IPS-15b (cell line): ENCODE measurements around the gene SNTG2.

ENCODE experiments used
- H3K27me3 ChIP-seq: one replicate; pipeline ENCODE4 v1.6.1; 2013; ENCODE audit warnings: low read length; ENCODE audit not compliant: control insufficient read depth, insufficient read depth
- H3K36me3 ChIP-seq: one replicate; pipeline ENCODE4 v1.6.1; 2013; ENCODE audit warnings: low read length; ENCODE audit not compliant: control insufficient read depth, insufficient read depth
- H3K4me1 ChIP-seq: one replicate; pipeline ENCODE4 v1.6.1; 2013; ENCODE audit warnings: mild to moderate bottlenecking, low read length; ENCODE audit not compliant: control insufficient read depth, insufficient read depth
- H3K4me3 ChIP-seq: one replicate; pipeline ENCODE4 v1.5.1; 2013; ENCODE audit warnings: low read depth, low read length
- H3K9ac ChIP-seq: one replicate; pipeline ENCODE4 v1.6.1; 2013; ENCODE audit warnings: low read depth, mild to moderate bottlenecking, low read length
- H3K9me3 ChIP-seq: one replicate; pipeline ENCODE4 v1.6.1; 2013; ENCODE audit warnings: mild to moderate bottlenecking, low read length; ENCODE audit not compliant: control insufficient read depth, insufficient read depth

SNTG2 gene

GRCh38 chr2:1287427-1287826 lies 336.8 kb downstream of the SNTG2 start:
- no peaks in the 10 kb centered on the region for H3K36me3 ChIP-seq
- H3K4me1 ChIP-seq: peaks cover 2% of the 10 kb centered on the region
- no peak overlapping the region for H3K4me3 ChIP-seq
- no peaks in the 10 kb centered on the region for H3K27me3 ChIP-seq
- no peak overlapping the region for H3K9ac ChIP-seq
- no peaks in the 10 kb centered on the region for H3K9me3 ChIP-seq

DNA sequence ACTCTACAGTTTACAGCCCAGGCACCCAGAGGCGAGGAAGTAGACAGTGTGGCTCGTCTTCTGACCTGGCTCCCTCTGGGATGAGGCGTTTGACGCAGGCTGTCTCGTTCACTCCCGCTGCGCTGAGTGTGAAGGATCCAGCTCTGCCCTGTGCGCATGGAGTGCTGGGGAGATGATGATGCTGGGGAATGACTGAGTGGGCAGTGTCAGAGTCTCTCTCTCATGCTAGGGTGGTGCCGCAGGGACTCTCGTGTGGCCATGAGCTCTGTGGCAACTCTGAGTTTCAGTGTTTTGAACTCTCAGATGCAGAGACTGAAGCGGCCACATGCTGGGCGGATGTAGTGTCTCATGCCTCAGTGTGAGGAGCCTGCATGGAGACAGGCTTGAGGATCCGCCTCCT lies 344.3 kb downstream of the SNTG2 start:
- Histone ChIP-seq H3K27me3 (no peaks in the 10 kb centered on the region), H3K36me3 (no peaks in the 10 kb centered on the region), H3K9me3 (no peaks in the 10 kb centered on the region), H3K4me1 (no peaks in the 10 kb centered on the region), H3K9ac (no peak overlapping the region), H3K4me3 (no peak overlapping the region)

- no peaks in the 10 kb centered on the region for H3K4me1 ChIP-seq
- no peak overlapping the region for H3K9ac ChIP-seq
- H3K27me3 ChIP-seq: no peaks in the 10 kb centered on the region
- H3K36me3 ChIP-seq: no peaks in the 10 kb centered on the region
- H3K9me3 ChIP-seq: no peaks in the 10 kb centered on the region
- no peak overlapping the region for H3K4me3 ChIP-seq
These were observed 345.1 kb downstream of the SNTG2 start for GRCh38 chr2:1295740-1296139.

DNA sequence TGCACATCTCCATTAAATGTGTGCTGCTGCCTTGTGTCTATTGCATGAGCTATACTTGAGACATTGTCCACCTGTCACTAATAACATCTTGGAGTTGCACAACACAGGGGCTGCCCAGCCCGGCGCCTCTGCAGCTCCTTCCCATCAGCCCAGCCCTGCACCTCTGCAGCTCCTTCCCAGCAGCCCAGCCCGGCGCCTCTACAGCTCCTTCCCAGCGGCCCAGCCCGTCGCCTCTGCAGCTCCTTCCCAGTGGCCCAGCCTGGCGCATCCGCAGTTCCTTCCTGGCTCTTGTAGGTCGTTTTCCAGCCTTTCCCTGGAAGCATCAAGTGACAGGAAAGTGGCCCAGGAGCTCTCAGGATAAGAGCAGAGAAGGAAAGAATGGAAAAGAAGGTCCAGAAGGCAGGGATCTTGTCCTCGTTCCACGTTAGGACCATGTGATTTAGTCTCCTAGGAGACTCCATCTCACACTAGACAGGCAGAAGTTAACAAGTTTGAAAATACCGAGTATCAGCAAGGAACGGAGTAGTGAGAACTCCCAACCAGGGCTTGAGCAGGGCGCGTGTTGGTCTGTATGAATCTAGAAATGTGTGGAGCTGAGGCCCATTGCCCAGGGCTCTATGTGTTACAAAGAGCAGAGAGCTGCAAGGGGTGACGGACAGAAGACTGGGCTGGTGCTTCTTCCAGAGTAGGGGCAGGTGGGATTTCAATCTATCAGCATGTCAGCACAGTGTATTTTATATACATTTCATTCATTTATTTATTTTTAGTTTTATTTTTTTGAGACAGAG lies 346.9 kb downstream of the SNTG2 start:
- Histone ChIP-seq H3K27me3 (no peaks in the 10 kb centered on the region), H3K9ac (no peak overlapping the region), H3K4me3 (no peak overlapping the region), H3K9me3 (no peaks in the 10 kb centered on the region), H3K36me3 (no peaks in the 10 kb centered on the region), H3K4me1 (no peaks in the 10 kb centered on the region)

DNA sequence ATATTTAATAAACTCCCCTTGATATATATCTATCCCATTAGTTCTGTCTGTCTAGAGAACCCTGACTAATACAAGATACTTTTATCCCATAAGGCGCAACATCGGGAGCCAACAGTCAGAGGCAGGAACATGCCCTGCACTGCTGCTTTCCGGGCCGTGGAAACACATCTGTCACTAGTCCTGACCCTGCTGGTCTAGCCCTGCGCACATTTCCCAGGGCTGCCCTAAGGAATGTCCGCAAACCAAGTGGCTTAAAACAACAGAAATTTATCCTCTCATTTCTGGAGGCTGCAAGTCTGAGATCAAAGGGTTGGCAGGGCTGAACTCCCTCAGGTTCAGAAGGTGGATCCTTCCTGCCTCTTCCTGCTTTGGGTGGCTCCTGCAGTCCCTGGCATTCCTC lies 348.4 kb downstream of the SNTG2 start:
- Histone ChIP-seq H3K9ac (no peak overlapping the region), H3K4me3 (no peak overlapping the region), H3K4me1 (no peaks in the 10 kb centered on the region), H3K36me3 (no peaks in the 10 kb centered on the region), H3K27me3 (no peaks in the 10 kb centered on the region), H3K9me3 (no peaks in the 10 kb centered on the region)

DNA sequence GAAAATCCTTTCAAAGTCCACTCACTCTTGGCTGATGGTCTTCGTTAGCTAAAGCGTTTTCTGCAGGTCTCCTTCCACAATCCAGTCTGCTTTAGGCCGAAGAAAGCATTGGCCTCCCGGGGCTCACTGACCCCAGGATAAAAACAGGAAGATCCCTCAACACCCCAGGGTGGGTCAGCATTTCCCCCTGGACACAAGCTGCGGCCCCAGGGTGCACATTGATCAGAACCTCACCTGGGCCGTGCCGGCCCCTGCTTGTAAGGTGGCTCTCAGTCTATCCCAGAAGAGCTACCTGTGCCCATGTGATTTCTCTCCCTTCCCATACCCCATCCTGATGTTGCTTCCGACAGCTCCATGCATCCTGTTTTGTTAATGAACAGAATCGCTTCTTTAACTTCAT lies 349.6 kb downstream of the SNTG2 start:
- Histone ChIP-seq H3K36me3 (no peaks in the 10 kb centered on the region), H3K9me3 (no peaks in the 10 kb centered on the region), H3K27me3 (no peaks in the 10 kb centered on the region), H3K4me3 (no peak overlapping the region), H3K9ac (no peak overlapping the region), H3K4me1 (no peaks in the 10 kb centered on the region)

DNA sequence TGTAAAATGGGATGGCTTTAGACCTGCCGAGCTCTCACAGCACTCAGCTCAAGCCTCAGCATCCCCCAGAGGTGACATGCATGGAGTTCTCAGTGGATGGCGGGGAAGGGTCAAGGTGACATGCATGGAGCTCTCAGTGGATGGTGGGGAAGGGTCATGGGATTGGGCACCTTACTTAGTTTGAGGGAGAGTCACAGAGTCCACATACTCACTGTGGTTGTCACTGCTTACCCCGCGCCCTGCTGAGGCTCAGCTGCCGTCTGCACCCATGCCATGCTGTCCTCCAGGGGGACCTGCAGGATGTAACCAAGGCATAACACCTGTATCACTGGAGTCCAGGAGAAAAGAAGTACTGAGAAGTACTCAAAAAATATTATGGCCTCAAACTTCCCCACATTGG lies 350.4 kb downstream of the SNTG2 start:
- Histone ChIP-seq H3K9ac (no peak overlapping the region), H3K27me3 (no peaks in the 10 kb centered on the region), H3K4me3 (no peak overlapping the region), H3K9me3 (no peaks in the 10 kb centered on the region), H3K36me3 (no peaks in the 10 kb centered on the region), H3K4me1 (no peaks in the 10 kb centered on the region)

- no peak overlapping the region for H3K9ac ChIP-seq
- no peaks in the 10 kb centered on the region for H3K36me3 ChIP-seq
- no peaks in the 10 kb centered on the region for H3K27me3 ChIP-seq
- no peaks in the 10 kb centered on the region for H3K9me3 ChIP-seq
- H3K4me3 ChIP-seq: no peak overlapping the region
- H3K4me1 ChIP-seq: peaks cover 3% of the 10 kb centered on the region
These were observed 354.8 kb downstream of the SNTG2 start for GRCh38 chr2:1305342-1306013.

GRCh38 chr2:1306014-1306686 lies 355.5 kb downstream of the SNTG2 start:
- H3K27me3 ChIP-seq: no peaks in the 10 kb centered on the region
- H3K9me3 ChIP-seq: no peaks in the 10 kb centered on the region
- H3K9ac ChIP-seq: no peak overlapping the region
- H3K4me1 ChIP-seq: peaks cover 3% of the 10 kb centered on the region
- no peaks in the 10 kb centered on the region for H3K36me3 ChIP-seq
- no peak overlapping the region for H3K4me3 ChIP-seq

DNA sequence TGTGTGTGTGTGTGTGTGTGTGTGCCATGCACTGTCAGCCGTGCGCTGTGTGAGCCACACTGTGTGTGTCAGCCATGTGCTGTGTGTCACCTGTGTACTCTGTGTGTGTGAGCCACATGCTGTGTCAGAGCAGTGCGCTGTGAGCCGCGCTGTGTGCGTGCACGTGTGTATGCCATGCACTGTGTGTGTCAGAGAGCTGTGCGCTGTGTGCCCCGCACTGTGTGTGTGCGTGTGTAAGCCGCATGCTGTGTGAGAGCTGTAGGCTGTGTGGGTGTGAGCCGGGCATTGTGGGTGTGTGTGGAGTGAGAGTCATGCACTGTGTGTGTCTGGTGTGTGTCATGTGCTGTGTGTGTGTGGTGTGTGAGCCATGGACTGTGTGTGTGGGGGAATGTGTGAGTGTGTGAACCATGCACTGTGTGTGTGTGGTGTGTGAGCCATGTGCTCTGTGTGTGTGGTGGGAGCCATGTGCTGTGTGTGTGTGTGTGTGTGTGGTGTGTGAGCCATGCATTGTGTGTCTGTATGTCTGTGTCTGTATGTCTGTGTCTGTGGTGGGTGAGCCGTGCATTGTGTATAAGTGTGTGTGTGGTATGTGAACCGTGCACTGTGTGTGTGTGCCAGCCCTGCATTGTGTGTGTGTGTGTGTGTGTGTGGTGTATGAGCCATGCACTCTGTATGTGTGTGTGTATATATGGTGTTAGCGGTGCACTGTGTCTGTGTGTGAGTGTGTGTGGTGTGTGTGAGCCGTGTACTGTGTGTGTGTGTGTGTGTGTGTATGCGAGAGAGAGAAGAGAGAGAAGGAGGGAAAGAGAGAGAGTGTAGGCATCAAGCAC lies 356.3 kb downstream of the SNTG2 start:
- H3K27me3 ChIP-seq: no peaks in the 10 kb centered on the region
- H3K36me3 ChIP-seq: no peaks in the 10 kb centered on the region
- H3K4me1 ChIP-seq: peaks cover 3% of the 10 kb centered on the region
- no peak overlapping the region for H3K9ac ChIP-seq
- H3K9me3 ChIP-seq: no peaks in the 10 kb centered on the region
- no peak overlapping the region for H3K4me3 ChIP-seq

DNA sequence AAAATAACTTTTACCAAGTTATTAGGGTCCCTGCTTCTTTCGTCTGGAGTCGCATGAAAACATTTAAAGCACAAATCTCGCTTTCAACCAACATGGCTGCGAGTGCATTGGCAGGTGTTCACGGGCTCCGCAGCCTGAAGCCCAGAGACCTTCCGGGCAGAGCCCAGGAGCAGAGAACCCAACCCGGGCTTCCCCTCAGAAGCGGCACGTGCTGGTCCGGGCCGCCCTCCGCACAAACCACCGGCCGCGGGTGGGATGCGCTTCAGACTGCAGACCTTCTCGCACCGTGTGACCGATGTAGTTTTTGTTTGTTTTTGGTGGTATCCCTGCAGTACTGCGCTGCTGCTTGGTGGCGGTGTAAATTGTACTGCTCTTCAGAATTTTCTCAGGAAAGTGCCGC lies 357.0 kb downstream of the SNTG2 start:
- H3K36me3 ChIP-seq: no peaks in the 10 kb centered on the region
- H3K9me3 ChIP-seq: no peaks in the 10 kb centered on the region

More for the DNA sequence above, 357.0 kb downstream of the SNTG2 start:
- Histone ChIP-seq H3K9ac (no peak overlapping the region), H3K27me3 (no peaks in the 10 kb centered on the region), H3K4me3 (no peak overlapping the region), H3K4me1 (peaks cover 3% of the 10 kb centered on the region)
